ENCODE results near the gene CMTM4.

GRCh38 chr16:66616169-66616568 is 80.4 kb downstream of the CMTM4 start:
- no peak for TF ChIP-seq CTCF (IDR thresholded peaks at IDR 0.05)
- no peak for TF ChIP-seq POLR2A (IDR thresholded peaks at IDR 0.05)

Data from tibial nerve (tissue), 3 donors.